IMR-90 (cell line): Measurements from ENCODE around the gene ATF7IP. TPM values are rescaled to one million over a fixed set of nuclear protein-coding genes. Genes with fewer than 3 reads are reported as not detected.

ENCODE experiments used
- ATAC-seq: fragments of 200-7000 bp; cut with Tn5 transposase; 2 replicates; pipeline ENCODE4 v1.9.1; 2020; ENCODE audit warnings: low read depth, mild to moderate bottlenecking, moderate library complexity
- BruUV-seq: library from RNA; stranded (reverse); fragments of 400-500 nt; replicated peaks from 2 replicates; lab custom pipeline; 2021; lab: Mats Ljungman, UMichigan
- CTCF ChIA-PET: fragments of 300-600 bp; formaldehyde crosslinking; extraction: SDS; loops from one replicate; lab custom pipeline; 2021; ENCODE audit warnings: antibody characterized with exemption; lab: Yijun Ruan, JAX
- POLR2A ChIA-PET: fragments of 300-600 bp; sonication (Branson Sonifier 250); formaldehyde crosslinking; loops from one replicate; lab custom pipeline; 2022; ENCODE audit warnings: antibody characterized with exemption; ENCODE audit not compliant: unreplicated experiment; lab: Charles Lee
- DNase-seq: peaks from one replicate; pipeline ENCODE4 v3.0.0; 2013
- H2AFZ ChIP-seq: replicated peaks from 2 replicates; pipeline ENCODE3; 2013; ENCODE audit warnings: low read length, mild to moderate bottlenecking; ENCODE audit not compliant: poor library complexity
- H2AK5ac ChIP-seq: 2 replicates; pipeline ENCODE4 v1.6.1; 2013; ENCODE audit warnings: low read depth, low read length, inconsistent platforms
- H2AK9ac ChIP-seq: replicated peaks from 2 replicates; pipeline ENCODE3; 2013; ENCODE audit warnings: mild to moderate bottlenecking, low read depth, low read length, moderate library complexity; ENCODE audit not compliant: poor library complexity
- H2BK120ac ChIP-seq: 2 replicates; pipeline ENCODE4 v1.6.1; 2013; ENCODE audit warnings: low read depth, low read length, inconsistent platforms
- H2BK15ac ChIP-seq: 3 replicates; pipeline ENCODE4 v1.6.1; 2013; ENCODE audit warnings: low read depth, low read length, inconsistent platforms
- H2BK20ac ChIP-seq: 2 replicates; pipeline ENCODE4 v1.6.1; 2013; ENCODE audit warnings: low read depth, mild to moderate bottlenecking, inconsistent platforms, low read length, moderate library complexity
- H2BK5ac ChIP-seq: 2 replicates; pipeline ENCODE4 v1.6.1; 2013; ENCODE audit warnings: mild to moderate bottlenecking, low read depth, low read length, inconsistent platforms; ENCODE audit not compliant: poor library complexity, severe bottlenecking
- H3K14ac ChIP-seq: replicated peaks from 2 replicates; pipeline ENCODE4 v1.6.1; 2013; ENCODE audit warnings: low read depth, low read length, inconsistent platforms
- H3K18ac ChIP-seq: 2 replicates; pipeline ENCODE4 v1.6.1; 2013; ENCODE audit warnings: low read depth, low read length, control low read depth
- H3K23ac ChIP-seq: 2 replicates; pipeline ENCODE4 v1.6.1; 2013; ENCODE audit warnings: low read depth, low read length, inconsistent platforms
- H3K27ac ChIP-seq: 2 replicates; pipeline ENCODE4 v1.5.1; 2013; ENCODE audit warnings: mild to moderate bottlenecking, control low read depth, low read length; ENCODE audit not compliant: insufficient read depth
- H3K27me3 ChIP-seq: 2 replicates; pipeline ENCODE4 v1.6.1; 2013; ENCODE audit warnings: low read length; ENCODE audit not compliant: control insufficient read depth, insufficient read depth
- H3K36me3 ChIP-seq: 2 replicates; pipeline ENCODE4 v1.6.1; 2013; ENCODE audit warnings: low read length, mixed read lengths; ENCODE audit not compliant: control insufficient read depth, insufficient read depth
- H3K4ac ChIP-seq: 2 replicates; pipeline ENCODE4 v1.6.1; 2013; ENCODE audit warnings: low read depth, low read length, inconsistent platforms
- H3K4me1 ChIP-seq: 2 replicates; pipeline ENCODE4 v1.6.1; 2013; ENCODE audit warnings: low read length, mixed read lengths; ENCODE audit not compliant: control insufficient read depth, insufficient read depth
- H3K4me2 ChIP-seq: 2 replicates; pipeline ENCODE4 v1.6.1; 2013; ENCODE audit warnings: low read depth, mild to moderate bottlenecking, control low read depth, low read length, moderate library complexity
- H3K4me3 ChIP-seq: 2 replicates; pipeline ENCODE4 v1.5.1; 2013; ENCODE audit warnings: low read depth, mild to moderate bottlenecking, control low read depth, low read length, moderate library complexity; ENCODE audit not compliant: insufficient read depth
- H3K56ac ChIP-seq: 2 replicates; pipeline ENCODE4 v1.6.1; 2013; ENCODE audit warnings: low read length, inconsistent platforms; ENCODE audit not compliant: insufficient read depth; ENCODE audit errors: extremely low read depth
- H3K79me1 ChIP-seq, 2 experiments: 2 replicates each; pipeline ENCODE4 v1.6.1; 2013; ENCODE audit warnings: low read length in 2 of 2, inconsistent platforms in 1 of 2, low read depth in 1 of 2
- H3K9ac ChIP-seq: 2 replicates; pipeline ENCODE4 v1.6.1; 2013; ENCODE audit warnings: low read depth, low read length, control low read depth
- H3K9me1 ChIP-seq: 2 replicates; pipeline ENCODE4 v1.6.1; 2013; ENCODE audit warnings: low read length, inconsistent platforms; ENCODE audit not compliant: insufficient read depth
- H3K9me3 ChIP-seq: 2 replicates; pipeline ENCODE4 v1.6.1; 2013; ENCODE audit warnings: low read length; ENCODE audit not compliant: control insufficient read depth, insufficient read depth
- H4K20me1 ChIP-seq: 2 replicates; pipeline ENCODE4 v1.6.1; 2013; ENCODE audit warnings: low read length, inconsistent platforms; ENCODE audit not compliant: insufficient read depth
- H4K5ac ChIP-seq: 2 replicates; pipeline ENCODE4 v1.6.1; 2013; ENCODE audit warnings: mild to moderate bottlenecking, low read depth, low read length, control low read depth
- H4K8ac ChIP-seq, 2 experiments: 2 replicates each; pipeline ENCODE4 v1.6.1; 2013; ENCODE audit warnings: low read depth in 2 of 2, low read length in 2 of 2, control low read depth in 1 of 2, inconsistent platforms in 1 of 2
- H4K91ac ChIP-seq: 2 replicates; pipeline ENCODE4 v1.6.1; 2013; ENCODE audit warnings: low read depth, low read length, inconsistent platforms; ENCODE audit not compliant: insufficient read depth
- BHLHE40 ChIP-seq: fragments of 150-350 bp; IDR thresholded peaks from 2 replicates; pipeline ENCODE4 v1.6.1; 2016; ENCODE audit warnings: mild to moderate bottlenecking, low read depth, low read length
- CEBPB ChIP-seq: IDR thresholded peaks from 2 replicates; pipeline ENCODE4 v1.6.1; 2012; ENCODE audit warnings: low read depth, low read length, improper control_type of control experiment
- CHD1 ChIP-seq: IDR thresholded peaks from 2 replicates; pipeline ENCODE4 v1.6.1; 2012; ENCODE audit warnings: low read depth, low read length, improper control_type of control experiment
- FOS ChIP-seq: fragments of 150-350 bp; IDR thresholded peaks from 2 replicates; pipeline ENCODE4 v1.6.1; 2016; ENCODE audit warnings: low read depth, low read length
- MAFK ChIP-seq: IDR thresholded peaks from 2 replicates; pipeline ENCODE4 v1.6.1; 2012; ENCODE audit warnings: low read depth, low read length, improper control_type of control experiment
- MAZ ChIP-seq: IDR thresholded peaks from 2 replicates; pipeline ENCODE4 v1.6.1; 2012; ENCODE audit warnings: low read depth, mild to moderate bottlenecking, low read length, improper control_type of control experiment, moderate library complexity, borderline replicate concordance
- MXI1 ChIP-seq: IDR thresholded peaks from 2 replicates; pipeline ENCODE4 v1.6.1; 2012; ENCODE audit warnings: low read depth, mild to moderate bottlenecking, low read length, moderate library complexity, borderline replicate concordance
- NFE2L2 ChIP-seq: fragments of 150-350 bp; IDR thresholded peaks from 2 replicates; pipeline ENCODE4 v1.6.1; 2016; ENCODE audit warnings: low read depth, mild to moderate bottlenecking, low read length
- POLR2A ChIP-seq: IDR thresholded peaks from 2 replicates; pipeline ENCODE4 v1.6.1; 2012; ENCODE audit warnings: mild to moderate bottlenecking, low read depth, low read length
- RAD21 ChIP-seq: IDR thresholded peaks from 2 replicates; pipeline ENCODE4 v1.6.1; 2012; ENCODE audit warnings: low read length, improper control_type of control experiment
- RCOR1 ChIP-seq: IDR thresholded peaks from 2 replicates; pipeline ENCODE4 v1.6.1; 2012; ENCODE audit warnings: mild to moderate bottlenecking, low read length, improper control_type of control experiment; ENCODE audit not compliant: insufficient replicate concordance
- RFX5 ChIP-seq: IDR thresholded peaks from 2 replicates; pipeline ENCODE4 v1.8.0; 2012; ENCODE audit warnings: low read depth, mild to moderate bottlenecking, low read length, moderate library complexity
- SMC3 ChIP-seq: fragments of 150-350 bp; IDR thresholded peaks from 2 replicates; pipeline ENCODE4 v1.6.1; 2016; ENCODE audit warnings: low read depth, mild to moderate bottlenecking, antibody characterized with exemption, low read length, moderate library complexity
- WGBS, 2 experiments: methylation state at CpG; one replicate each; pipeline versions ENCODE4 v1.1.5 to v1.1.7; 2013; ENCODE audit warnings: missing lambda C conversion rate in 2 of 2; ENCODE audit not compliant: insufficient read length in 1 of 2; ENCODE audit errors: extremely low coverage in 2 of 2; 5-methylcytosine and 5-hydroxymethylcytosine counted together
- dilution Hi-C: fragments of 300-500 bp; cut with HindIII; formaldehyde crosslinking; loops from one replicate; pipeline ENCODE4 v1.14.3; 2018; ENCODE audit warnings: low sequenced_read_pairs; ENCODE audit not compliant: unreplicated experiment
- in situ Hi-C: fragments of 300-500 bp; cut with MboI; formaldehyde crosslinking; loops from 3 replicates; pipeline ENCODE4 v1.14.3; 2019; ENCODE audit warnings: low sequenced_read_pairs, inconsistent platforms, mixed read lengths
- intact Hi-C: fragments of 100-400 bp; cut with micrococcal nuclease; formaldehyde crosslinking; loops from 2 replicates; pipeline ENCODE4 v1.10.0; 2022
- polyA plus RNA-seq, 3 experiments: library from polyadenylated mRNA; depleted of rRNA; stranded (reverse); fragments of >200 nt; gene quantifications; 2 replicates each; pipeline ENCODE4 v1.2.3, GENCODE V29; 2012; ENCODE audit warnings: low replicate concordance in 1 of 3
- total RNA-seq: library from RNA; depleted of rRNA; stranded (reverse); fragments of >200 nt; gene quantifications from 2 replicates; pipeline ENCODE4 v1.2.3, GENCODE V29; 2012
- TF ChIP-seq, protein P1 (sequence below): fragments of 150-350 bp; IDR thresholded peaks from 2 replicates; pipeline ENCODE4 v1.6.1; 2017; ENCODE audit warnings: mild to moderate bottlenecking, antibody characterized with exemption, low read length, low read depth
- TF ChIP-seq, protein P2 (sequence below): fragments of 150-350 bp; IDR thresholded peaks from 2 replicates; pipeline ENCODE4 v1.6.1; 2016; ENCODE audit warnings: low read depth, mild to moderate bottlenecking, low read length, moderate library complexity, borderline replicate concordance
- TF ChIP-seq, protein P3 (sequence below): conservative IDR thresholded peaks from 2 replicates; pipeline ENCODE4 v1.5.1; 2012; ENCODE audit warnings: mild to moderate bottlenecking, low read depth, low read length, improper control_type of control experiment

ATF7IP gene
- total and polyA plus RNA-seq, 2 of the 4 experiments (the other 2 are of a cell fraction), result 9.4 to 22.8 TPM

DNA sequence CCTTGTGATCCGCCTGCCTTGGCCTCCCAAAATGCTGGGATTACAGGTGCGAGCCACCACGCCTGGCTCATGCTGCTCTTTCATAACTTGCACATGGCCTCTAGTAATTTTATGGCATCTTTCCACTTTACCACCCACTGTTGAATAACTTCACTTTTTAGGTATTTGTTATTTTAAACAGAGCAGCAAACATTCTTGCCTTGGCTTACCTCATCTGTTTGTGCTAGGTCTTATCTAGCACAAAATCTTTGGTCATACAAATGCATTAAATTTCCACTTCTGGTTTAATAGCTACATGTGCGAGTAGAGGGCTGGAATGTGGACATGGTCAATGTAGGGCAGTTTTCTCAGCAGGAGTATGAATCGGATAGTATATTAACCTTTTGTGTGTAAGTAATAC is 38.8 kb upstream of the ATF7IP start:
- no TSS peak for BruUV-seq
- Histone ChIP-seq H3K4me2 (no peak overlapping the region), H2BK5ac (peak overlapping the region; percentile 66), H4K91ac (no peak overlapping the region), H2AFZ (no peak overlapping the region), H3K36me3 (no peaks in the 10 kb centered on the region), H3K4me3 (no peak overlapping the region), H3K56ac (no peak overlapping the region), H3K9me1 (no peaks in the 10 kb centered on the region; the same call in 1 of the 2 replicates), H4K5ac (no peak overlapping the region), H3K18ac (no peak overlapping the region), H2AK5ac (no peak overlapping the region), H3K79me1 (no peaks in the 10 kb centered on the region), H3K14ac (no peak overlapping the region), H3K9me3 (0 out of 2 replicates have a peak, but pooled peaks cover 1% of the 10 kb centered on the region), H3K27ac (no peak overlapping the region), H3K4me1 (peaks cover 10% of the 10 kb centered on the region), H2BK15ac (no peak overlapping the region), H3K27me3 (no peaks in the 10 kb centered on the region), H3K9ac (no peak overlapping the region), H3K23ac (no peak overlapping the region), H4K20me1 (no peaks in the 10 kb centered on the region), H2BK20ac (no peak overlapping the region), H2AK9ac (no peak overlapping the region), H3K4ac (no peak overlapping the region), H4K8ac (no peak overlapping the region), H2BK120ac (no peak overlapping the region)
- no CpG with 5 or more reads among the region's 5 CpGs for WGBS, 2 experiments
- CTCF ChIA-PET, result no interaction called here
- TF ChIP-seq, protein P1, sequence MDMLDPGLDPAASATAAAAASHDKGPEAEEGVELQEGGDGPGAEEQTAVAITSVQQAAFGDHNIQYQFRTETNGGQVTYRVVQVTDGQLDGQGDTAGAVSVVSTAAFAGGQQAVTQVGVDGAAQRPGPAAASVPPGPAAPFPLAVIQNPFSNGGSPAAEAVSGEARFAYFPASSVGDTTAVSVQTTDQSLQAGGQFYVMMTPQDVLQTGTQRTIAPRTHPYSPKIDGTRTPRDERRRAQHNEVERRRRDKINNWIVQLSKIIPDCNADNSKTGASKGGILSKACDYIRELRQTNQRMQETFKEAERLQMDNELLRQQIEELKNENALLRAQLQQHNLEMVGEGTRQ, result no peak
- TF ChIP-seq MAZ (no peak), MAFK (no peak), MXI1 (no peak), CEBPB (no peak), SMC3 (no peak), RCOR1 (no peak), BHLHE40 (no peak), NFE2L2 (no peak), CHD1 (no peak), FOS (no peak), RFX5 (no peak), RAD21 (no peak), POLR2A (no peak)
- TF ChIP-seq, protein P2, sequence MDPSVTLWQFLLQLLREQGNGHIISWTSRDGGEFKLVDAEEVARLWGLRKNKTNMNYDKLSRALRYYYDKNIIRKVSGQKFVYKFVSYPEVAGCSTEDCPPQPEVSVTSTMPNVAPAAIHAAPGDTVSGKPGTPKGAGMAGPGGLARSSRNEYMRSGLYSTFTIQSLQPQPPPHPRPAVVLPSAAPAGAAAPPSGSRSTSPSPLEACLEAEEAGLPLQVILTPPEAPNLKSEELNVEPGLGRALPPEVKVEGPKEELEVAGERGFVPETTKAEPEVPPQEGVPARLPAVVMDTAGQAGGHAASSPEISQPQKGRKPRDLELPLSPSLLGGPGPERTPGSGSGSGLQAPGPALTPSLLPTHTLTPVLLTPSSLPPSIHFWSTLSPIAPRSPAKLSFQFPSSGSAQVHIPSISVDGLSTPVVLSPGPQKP, result no peak
- TF ChIP-seq, protein P3, sequence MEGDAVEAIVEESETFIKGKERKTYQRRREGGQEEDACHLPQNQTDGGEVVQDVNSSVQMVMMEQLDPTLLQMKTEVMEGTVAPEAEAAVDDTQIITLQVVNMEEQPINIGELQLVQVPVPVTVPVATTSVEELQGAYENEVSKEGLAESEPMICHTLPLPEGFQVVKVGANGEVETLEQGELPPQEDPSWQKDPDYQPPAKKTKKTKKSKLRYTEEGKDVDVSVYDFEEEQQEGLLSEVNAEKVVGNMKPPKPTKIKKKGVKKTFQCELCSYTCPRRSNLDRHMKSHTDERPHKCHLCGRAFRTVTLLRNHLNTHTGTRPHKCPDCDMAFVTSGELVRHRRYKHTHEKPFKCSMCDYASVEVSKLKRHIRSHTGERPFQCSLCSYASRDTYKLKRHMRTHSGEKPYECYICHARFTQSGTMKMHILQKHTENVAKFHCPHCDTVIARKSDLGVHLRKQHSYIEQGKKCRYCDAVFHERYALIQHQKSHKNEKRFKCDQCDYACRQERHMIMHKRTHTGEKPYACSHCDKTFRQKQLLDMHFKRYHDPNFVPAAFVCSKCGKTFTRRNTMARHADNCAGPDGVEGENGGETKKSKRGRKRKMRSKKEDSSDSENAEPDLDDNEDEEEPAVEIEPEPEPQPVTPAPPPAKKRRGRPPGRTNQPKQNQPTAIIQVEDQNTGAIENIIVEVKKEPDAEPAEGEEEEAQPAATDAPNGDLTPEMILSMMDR, result no peak
- DNase-seq, result peak; percentile 82
- dilution Hi-C loops, result no loop called here
- POLR2A ChIA-PET, result no interaction called here
- ATAC-seq, result peak; percentile 52
- in situ Hi-C loops, result no loop called here
- intact Hi-C loops, result no loop called here
